Ovary (tissue), 3 donors: ENCODE results near the gene CXCR2.

Experiments
- CTCF ChIP-seq, 3 donors: fragments of 450-650 bp in 2 of 3; fragments of 200-600 bp in 1 of 3; IDR thresholded peaks; one replicate each; pipeline versions ENCODE4 v1.5.1 to v1.8.0; 2016 to 2022; ENCODE audit warnings: antibody characterized with exemption in 3 of 3, mild to moderate bottlenecking in 1 of 3
- EP300 ChIP-seq: sonication (generic); formaldehyde crosslinking; IDR thresholded peaks from one replicate; pipeline ENCODE4 v1.6.1; 2017; ENCODE audit warnings: antibody characterized with exemption
- POLR2A ChIP-seq: fragments of 450-650 bp; IDR thresholded peaks from one replicate; pipeline ENCODE4 v1.6.1; 2017; ENCODE audit warnings: antibody characterized with exemption, mild to moderate bottlenecking, moderate library complexity
- donor health status: DM: no; HTN: no; CAD: no.

DNA sequence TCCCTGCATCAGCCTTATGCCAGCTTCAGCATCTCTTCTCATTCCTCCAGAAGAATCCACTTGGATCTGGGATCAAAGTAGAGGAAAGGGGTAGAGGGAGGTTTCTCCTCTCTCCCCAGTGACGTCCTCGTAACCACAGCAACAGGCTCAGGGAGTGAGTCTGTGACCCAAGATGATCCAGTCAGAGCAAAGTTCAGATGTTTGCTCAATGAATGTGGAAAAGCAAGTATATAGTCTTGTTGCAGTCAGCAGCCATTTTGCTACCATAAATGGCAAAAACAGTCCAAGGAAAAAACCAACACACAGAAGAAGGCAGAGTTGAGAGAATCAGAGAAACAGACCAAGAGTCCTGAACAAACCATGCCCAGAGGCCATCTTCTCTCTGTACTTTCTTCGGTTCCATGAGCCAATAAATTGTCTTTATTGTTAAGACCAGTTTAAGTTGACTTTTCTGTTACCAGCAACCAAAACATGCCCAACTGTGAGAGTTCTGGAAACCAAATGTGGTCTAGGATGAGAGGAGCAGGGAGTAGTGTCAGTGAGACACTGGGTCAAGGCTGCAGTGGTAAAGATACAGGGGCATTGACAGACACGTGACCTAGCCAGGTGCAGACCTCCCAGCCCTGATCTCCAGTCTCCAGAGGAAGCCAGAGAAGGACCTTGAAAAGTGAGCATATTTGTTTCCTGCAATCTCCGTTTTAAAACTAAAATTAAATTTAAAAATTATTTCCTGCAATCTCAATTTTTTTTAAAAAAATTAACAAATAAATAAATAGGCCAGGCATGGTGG is 44.1 kb downstream of the CXCR2 start:
- no peak for TF ChIP-seq CTCF (IDR thresholded peaks at IDR 0.05)
- TF ChIP-seq POLR2A = no peak
- TF ChIP-seq EP300 = no peak
